Activated naive CD4-positive, alpha-beta T cell treated with anti-CD3 and anti-CD28 coated beads, Interleukin-2, amount 50 U/mL, for 24 hours (primary cell): ENCODE data around the gene GAS7.
A peak's percentile ranks its signal among the peaks of the same experiment; 100 is the strongest.

Experiments
- H3K27ac Mint-ChIP-seq: one replicate; pipeline ENCODE4 v1.8.0; 2021; ENCODE audit warnings: mild to moderate bottlenecking, mixed read lengths
- H3K27me3 Mint-ChIP-seq: one replicate; pipeline ENCODE4 v1.8.0; 2021; ENCODE audit warnings: mixed read lengths
- H3K36me3 Mint-ChIP-seq: one replicate; pipeline ENCODE4 v1.8.0; 2021; ENCODE audit warnings: mixed read lengths
- H3K4me1 Mint-ChIP-seq: one replicate; pipeline ENCODE4 v1.8.0; 2021; ENCODE audit warnings: mixed read lengths
- H3K4me3 Mint-ChIP-seq: one replicate; pipeline ENCODE4 v1.8.0; 2021; ENCODE audit warnings: mild to moderate bottlenecking, mixed read lengths
- H3K9me3 Mint-ChIP-seq: one replicate; pipeline ENCODE4 v1.8.0; 2021; ENCODE audit warnings: mixed read lengths

Gene GAS7

DNA sequence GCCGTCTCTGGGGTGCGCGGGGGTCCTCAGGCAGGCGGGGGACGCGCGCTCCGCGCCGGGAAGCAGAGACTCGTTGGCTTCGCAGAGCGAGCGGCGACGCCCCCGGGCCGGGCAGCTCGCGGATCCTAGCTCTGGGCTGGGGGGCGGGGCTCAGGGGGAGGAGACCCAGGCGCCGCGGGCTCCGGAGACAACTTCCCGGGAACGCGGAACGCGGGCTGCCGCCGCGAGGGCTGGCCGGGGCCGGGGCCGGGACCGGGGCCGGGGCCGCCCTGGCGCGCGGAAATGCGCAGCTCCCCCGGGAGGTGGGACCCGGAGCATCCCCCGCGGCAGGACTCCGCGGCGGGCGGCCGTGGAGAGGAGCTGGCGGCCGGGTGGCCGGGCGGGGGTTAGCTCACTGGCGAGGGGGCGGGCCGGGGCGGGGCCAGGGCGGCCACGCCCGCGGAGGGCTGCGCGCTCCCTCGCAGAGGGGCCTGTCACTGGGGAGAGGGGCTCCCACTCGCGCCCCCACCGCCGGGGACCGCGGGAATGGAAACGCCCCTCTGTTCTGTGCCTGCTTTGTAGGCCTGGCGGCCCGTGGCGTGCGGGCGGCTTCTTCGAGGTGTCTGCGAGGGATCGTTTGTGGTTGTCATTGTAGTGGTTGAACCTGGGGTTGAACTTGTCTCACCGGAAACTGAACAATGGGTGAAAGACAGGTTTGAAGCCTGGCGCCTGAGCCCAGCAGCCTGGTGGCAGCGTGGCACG lies at the start of gene GAS7:
TSS of gene GAS7 (minus strand) at position 98 of the 741 bp plus-strand sequence.
- H3K4me3 Mint-ChIP-seq = peak within 1 kb of the TSS; percentile 63
- H3K4me1 Mint-ChIP-seq = peaks cover 7% of the 10 kb centered on the region
- no peaks in the 10 kb centered on the region for H3K36me3 Mint-ChIP-seq
- peak within 1 kb of the TSS; percentile 26 for H3K27ac Mint-ChIP-seq
- peaks cover 13% of the 10 kb centered on the region for H3K27me3 Mint-ChIP-seq
- H3K9me3 Mint-ChIP-seq = peaks cover 7% of the 10 kb centered on the region

- H3K4me1 Mint-ChIP-seq = no peaks in the 10 kb centered on the region
- peak overlapping the region; percentile 36 for H3K27ac Mint-ChIP-seq
- no peaks in the 10 kb centered on the region for H3K36me3 Mint-ChIP-seq
- H3K4me3 Mint-ChIP-seq = no peak overlapping the region
- peaks cover 6% of the 10 kb centered on the region for H3K9me3 Mint-ChIP-seq
- H3K27me3 Mint-ChIP-seq = peaks cover 2% of the 10 kb centered on the region
Measured at GRCh38 chr17:10247810-10248209, 49.4 kb upstream of the GAS7 start.

GRCh38 chr17:10243883-10244844 lies 45.8 kb upstream of the GAS7 start:
- H3K4me1 Mint-ChIP-seq = no peaks in the 10 kb centered on the region
- no peak overlapping the region for H3K4me3 Mint-ChIP-seq
- peaks cover 2% of the 10 kb centered on the region for H3K36me3 Mint-ChIP-seq
- peaks cover 6% of the 10 kb centered on the region for H3K9me3 Mint-ChIP-seq
- no peak overlapping the region for H3K27ac Mint-ChIP-seq
- H3K27me3 Mint-ChIP-seq = peaks cover 2% of the 10 kb centered on the region

- H3K27me3 Mint-ChIP-seq = no peaks in the 10 kb centered on the region
- H3K4me3 Mint-ChIP-seq = no peak overlapping the region
- H3K4me1 Mint-ChIP-seq = no peaks in the 10 kb centered on the region
- H3K36me3 Mint-ChIP-seq = peaks cover 2% of the 10 kb centered on the region
- H3K9me3 Mint-ChIP-seq = peaks cover 6% of the 10 kb centered on the region
- H3K27ac Mint-ChIP-seq = no peak overlapping the region
Measured at GRCh38 chr17:10241781-10242180, 43.4 kb upstream of the GAS7 start.

DNA sequence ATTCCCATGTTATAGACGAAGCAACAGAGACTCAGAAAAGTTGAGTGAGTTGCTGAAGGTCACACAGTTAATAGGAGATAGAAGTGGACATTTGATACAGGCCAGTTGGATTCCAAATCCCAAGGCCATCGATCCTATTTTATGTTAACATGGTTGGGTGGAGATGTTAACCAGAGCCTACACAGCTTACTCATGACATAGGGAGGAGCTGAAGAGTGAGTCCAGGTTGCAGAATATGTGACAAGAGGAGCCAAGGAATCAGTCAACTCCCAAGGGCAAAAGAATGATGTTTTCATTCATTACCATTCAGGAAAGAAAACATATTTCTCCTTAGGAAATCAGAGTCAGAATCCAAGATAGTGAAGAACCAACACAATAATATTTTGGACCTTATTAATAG lies 40.3 kb upstream of the GAS7 start:
- no peak overlapping the region for H3K4me3 Mint-ChIP-seq
- peaks cover 2% of the 10 kb centered on the region for H3K36me3 Mint-ChIP-seq
- H3K27me3 Mint-ChIP-seq = no peaks in the 10 kb centered on the region
- H3K27ac Mint-ChIP-seq = no peak overlapping the region
- H3K4me1 Mint-ChIP-seq = no peaks in the 10 kb centered on the region
- peaks cover 6% of the 10 kb centered on the region for H3K9me3 Mint-ChIP-seq

DNA sequence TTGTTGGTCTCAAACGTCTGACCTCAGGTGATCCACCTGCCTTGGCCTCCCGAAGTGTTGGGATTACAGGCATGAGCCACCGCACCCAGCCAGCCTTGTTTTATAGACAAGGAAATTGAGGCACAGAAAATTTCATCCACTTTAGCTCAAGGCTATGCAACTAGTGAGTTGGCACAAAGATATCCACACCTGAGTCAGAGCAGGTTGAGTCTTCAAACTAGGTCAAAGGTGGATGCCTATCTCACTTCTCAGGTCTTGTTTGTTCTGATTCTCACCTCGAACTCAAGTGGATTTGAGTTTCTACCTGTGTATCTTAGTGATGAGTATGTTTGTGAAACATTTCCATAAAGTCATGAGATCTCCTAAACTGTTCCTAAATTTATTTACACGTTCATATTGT lies 35.6 kb upstream of the GAS7 start:
- Mint-ChIP-seq H3K4me1 (no peaks in the 10 kb centered on the region), H3K27me3 (no peaks in the 10 kb centered on the region), H3K36me3 (no peaks in the 10 kb centered on the region), H3K4me3 (no peak overlapping the region), H3K9me3 (no peaks in the 10 kb centered on the region), H3K27ac (no peak overlapping the region)

- Mint-ChIP-seq H3K27ac (no peak overlapping the region), H3K4me1 (no peaks in the 10 kb centered on the region), H3K36me3 (no peaks in the 10 kb centered on the region), H3K4me3 (no peak overlapping the region), H3K27me3 (no peaks in the 10 kb centered on the region), H3K9me3 (no peaks in the 10 kb centered on the region)
Measured at GRCh38 chr17:10233161-10233560, 34.8 kb upstream of the GAS7 start.

DNA sequence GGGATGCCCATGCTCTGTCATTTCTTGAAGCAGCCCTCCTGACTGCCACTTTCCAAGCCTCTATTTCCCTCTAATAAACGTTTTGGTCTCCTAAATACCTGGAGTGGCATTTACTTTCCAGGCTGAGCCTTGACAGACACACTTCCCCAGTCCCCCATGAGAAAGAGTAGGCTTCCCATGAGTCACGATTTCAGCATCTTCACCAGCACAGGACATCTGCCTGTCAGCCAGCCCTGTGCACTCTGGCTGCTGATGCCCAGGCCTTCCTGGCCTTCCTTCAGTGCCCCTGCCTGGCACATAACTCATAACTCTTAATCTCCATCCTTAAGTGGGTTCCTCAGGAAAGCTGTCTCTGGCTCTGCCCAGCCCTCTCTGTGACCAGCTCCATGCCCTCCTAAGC lies 30.8 kb upstream of the GAS7 start:
- no peak overlapping the region for H3K27ac Mint-ChIP-seq
- no peaks in the 10 kb centered on the region for H3K4me1 Mint-ChIP-seq
- H3K9me3 Mint-ChIP-seq = no peaks in the 10 kb centered on the region
- H3K4me3 Mint-ChIP-seq = no peak overlapping the region
- no peaks in the 10 kb centered on the region for H3K36me3 Mint-ChIP-seq
- H3K27me3 Mint-ChIP-seq = no peaks in the 10 kb centered on the region

- Mint-ChIP-seq H3K4me3 (no peak overlapping the region), H3K27ac (no peak overlapping the region), H3K36me3 (no peaks in the 10 kb centered on the region), H3K9me3 (no peaks in the 10 kb centered on the region), H3K27me3 (no peaks in the 10 kb centered on the region), H3K4me1 (no peaks in the 10 kb centered on the region)
Measured at GRCh38 chr17:10226930-10227695, 28.7 kb upstream of the GAS7 start.

DNA sequence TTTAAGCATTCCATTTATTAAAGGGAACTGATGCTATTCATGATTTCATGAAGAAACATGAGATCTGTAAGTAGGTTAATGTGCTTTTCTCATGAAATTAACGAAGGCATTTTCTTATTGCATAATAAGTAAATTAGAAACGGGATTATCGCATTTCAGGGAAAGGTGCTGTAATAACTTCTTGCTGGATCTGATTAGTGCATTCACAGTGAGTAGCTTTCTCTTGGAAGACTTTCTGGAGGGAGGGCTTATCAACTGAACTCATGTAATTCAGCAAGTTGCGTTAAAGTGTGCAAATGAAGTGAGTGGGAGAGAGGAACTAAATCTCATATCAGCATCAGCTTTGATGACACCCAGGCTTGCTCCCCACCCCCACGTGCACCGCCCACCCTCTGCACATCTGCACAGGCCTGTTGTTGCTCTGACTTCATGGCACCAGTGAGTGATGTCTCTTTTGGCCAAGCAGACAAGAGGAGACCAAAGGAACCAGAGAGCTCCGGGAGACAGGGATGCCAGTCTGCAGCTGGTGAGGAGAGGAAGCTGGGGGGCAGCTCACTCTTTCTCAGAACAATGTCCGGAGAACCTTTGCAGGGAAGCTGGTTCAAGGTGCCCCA lies 26.3 kb upstream of the GAS7 start:
- Mint-ChIP-seq H3K4me3 (no peak overlapping the region), H3K27me3 (no peaks in the 10 kb centered on the region), H3K36me3 (no peaks in the 10 kb centered on the region), H3K4me1 (no peaks in the 10 kb centered on the region), H3K27ac (no peak overlapping the region), H3K9me3 (peaks cover 5% of the 10 kb centered on the region)

GRCh38 chr17:10219193-10219592 lies 20.8 kb upstream of the GAS7 start:
- no peaks in the 10 kb centered on the region for H3K36me3 Mint-ChIP-seq
- no peak overlapping the region for H3K4me3 Mint-ChIP-seq

GRCh38 chr17:10217916-10218315 lies 19.5 kb upstream of the GAS7 start:
- Mint-ChIP-seq H3K27me3 (no peaks in the 10 kb centered on the region), H3K4me1 (no peaks in the 10 kb centered on the region), H3K36me3 (no peaks in the 10 kb centered on the region), H3K4me3 (no peak overlapping the region), H3K9me3 (peaks cover 10% of the 10 kb centered on the region), H3K27ac (no peak overlapping the region)

More at GRCh38 chr17:10219193-10219592, 20.8 kb upstream of the GAS7 start:
- peaks cover 10% of the 10 kb centered on the region for H3K9me3 Mint-ChIP-seq
- no peak overlapping the region for H3K27ac Mint-ChIP-seq
- no peaks in the 10 kb centered on the region for H3K4me1 Mint-ChIP-seq
- no peaks in the 10 kb centered on the region for H3K27me3 Mint-ChIP-seq

GRCh38 chr17:10216213-10216938 lies 18.0 kb upstream of the GAS7 start:
- Mint-ChIP-seq H3K4me1 (no peaks in the 10 kb centered on the region), H3K27ac (no peak overlapping the region), H3K36me3 (no peaks in the 10 kb centered on the region), H3K4me3 (no peak overlapping the region), H3K27me3 (no peaks in the 10 kb centered on the region), H3K9me3 (peaks cover 10% of the 10 kb centered on the region)

DNA sequence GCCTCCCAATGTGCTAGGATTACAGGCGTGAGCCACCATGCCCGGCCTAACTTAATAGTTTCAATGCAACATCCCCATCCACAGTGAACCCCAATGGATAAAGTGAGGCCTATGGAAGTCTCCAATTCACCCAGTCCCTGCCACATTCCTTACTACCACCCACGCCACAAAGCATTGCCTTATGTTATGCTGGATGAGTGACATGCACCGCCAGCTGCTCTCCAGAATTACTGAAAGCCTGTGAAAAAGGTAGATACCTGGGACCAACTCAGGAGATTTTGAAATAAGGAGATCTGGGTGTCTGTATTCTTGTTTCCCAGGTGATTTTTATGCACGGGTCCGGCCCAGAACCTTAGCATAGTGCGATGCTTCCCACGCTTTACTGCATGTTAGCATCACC lies 16.9 kb upstream of the GAS7 start:
- Mint-ChIP-seq H3K36me3 (no peaks in the 10 kb centered on the region), H3K27ac (no peak overlapping the region), H3K9me3 (peaks cover 10% of the 10 kb centered on the region), H3K27me3 (no peaks in the 10 kb centered on the region), H3K4me3 (no peak overlapping the region), H3K4me1 (no peaks in the 10 kb centered on the region)

DNA sequence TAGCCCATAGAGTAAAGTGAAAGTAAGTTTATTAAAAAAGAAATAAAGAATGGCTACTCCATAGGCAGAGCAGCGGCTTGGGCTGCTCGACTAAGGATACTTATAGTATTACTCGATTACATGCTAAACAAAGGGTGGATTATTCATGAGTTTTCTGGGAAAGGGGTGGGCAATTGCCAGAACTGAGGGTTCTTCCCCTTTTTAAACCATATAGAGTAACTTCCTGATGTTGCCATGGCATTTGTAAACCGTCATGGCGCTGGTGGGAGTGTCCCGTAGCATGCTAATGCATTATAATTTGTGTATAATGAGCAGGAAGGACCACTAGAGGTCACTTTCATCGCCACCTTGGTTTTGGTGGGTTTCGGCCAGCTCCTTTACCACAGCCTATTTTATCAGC lies 13.3 kb upstream of the GAS7 start:
- Mint-ChIP-seq H3K27me3 (no peaks in the 10 kb centered on the region), H3K36me3 (no peaks in the 10 kb centered on the region), H3K4me1 (no peaks in the 10 kb centered on the region), H3K27ac (no peak overlapping the region), H3K4me3 (no peak overlapping the region), H3K9me3 (no peaks in the 10 kb centered on the region)
